Ishikawa (cell line): ENCODE results near the gene SSUH2.

Source experiments
- CEBPB ChIP-seq: IDR thresholded peaks from 2 replicates; pipeline ENCODE4 v1.6.1; 2012
- CREB1 ChIP-seq: IDR thresholded peaks from 2 replicates; pipeline ENCODE4 v1.6.1; 2012; ENCODE audit warnings: low read depth
- EGR1 ChIP-seq: IDR thresholded peaks from 2 replicates; pipeline ENCODE4 v1.6.1; 2012
- EP300 ChIP-seq: IDR thresholded peaks from 2 replicates; pipeline ENCODE4 v1.6.1; 2012; ENCODE audit warnings: borderline replicate concordance
- FOXM1 ChIP-seq: IDR thresholded peaks from 2 replicates; pipeline ENCODE4 v1.6.1; 2012; ENCODE audit warnings: low read depth, borderline replicate concordance
- MAX ChIP-seq: IDR thresholded peaks from 2 replicates; pipeline ENCODE4 v1.6.1; 2012
- NFIC ChIP-seq: IDR thresholded peaks from 2 replicates; pipeline ENCODE4 v1.6.1; 2012
- RAD21 ChIP-seq: IDR thresholded peaks from 2 replicates; pipeline ENCODE4 v1.6.1; 2012; ENCODE audit warnings: low read depth
- REST ChIP-seq: IDR thresholded peaks from 2 replicates; pipeline ENCODE4 v1.6.1; 2012; ENCODE audit warnings: low read depth, mild to moderate bottlenecking
- TAF1 ChIP-seq: IDR thresholded peaks from 2 replicates; pipeline ENCODE4 v1.6.1; 2012; ENCODE audit warnings: low read depth, mild to moderate bottlenecking
- TCF12 ChIP-seq: IDR thresholded peaks from 2 replicates; pipeline ENCODE4 v1.6.1; 2012; ENCODE audit warnings: low read depth
- TEAD4 ChIP-seq: IDR thresholded peaks from 2 replicates; pipeline ENCODE4 v1.6.1; 2012
- USF1 ChIP-seq: IDR thresholded peaks from 2 replicates; pipeline ENCODE4 v1.6.1; 2012
- YY1 ChIP-seq: IDR thresholded peaks from 2 replicates; pipeline ENCODE4 v1.6.1; 2012; ENCODE audit warnings: low read depth
- ZBTB7A ChIP-seq: IDR thresholded peaks from 2 replicates; pipeline ENCODE4 v1.6.1; 2012; ENCODE audit warnings: low read depth

SSUH2 gene

GRCh38 chr3:8644748-8645390, at the start of gene SSUH2:
TSS of gene SSUH2 (minus strand) at chr3:8644798. CDS start at chr3:8644758, 40 bp downstream.
- no peak for TF ChIP-seq USF1
- no peak for TF ChIP-seq EGR1
- no peak for TF ChIP-seq ZBTB7A
- TF ChIP-seq RAD21: no peak
- no peak for TF ChIP-seq TCF12
- no peak for TF ChIP-seq EP300
- TF ChIP-seq CREB1: no peak
- no peak for TF ChIP-seq YY1
- no peak for TF ChIP-seq CEBPB
- no peak for TF ChIP-seq MAX
- no peak for TF ChIP-seq TEAD4
- TF ChIP-seq NFIC: no peak
- TF ChIP-seq FOXM1: no peak

GRCh38 chr3:8681349-8681748, 36.8 kb upstream of the SSUH2 start:
- no peak for TF ChIP-seq CREB1
- no peak for TF ChIP-seq EP300
- no peak for TF ChIP-seq TAF1
- TF ChIP-seq TCF12: no peak
- no peak for TF ChIP-seq USF1
- TF ChIP-seq ZBTB7A: no peak
- TF ChIP-seq CEBPB: no peak
- TF ChIP-seq EGR1: no peak
- TF ChIP-seq MAX: no peak
- no peak for TF ChIP-seq TEAD4
- no peak for TF ChIP-seq NFIC
- no peak for TF ChIP-seq REST
- no peak for TF ChIP-seq YY1

- TF ChIP-seq CEBPB (no peak), RAD21 (no peak), EP300 (no peak), EGR1 (no peak), TEAD4 (no peak), MAX (no peak), CREB1 (no peak), REST (no peak), USF1 (no peak), NFIC (no peak), FOXM1 (no peak), ZBTB7A (no peak), YY1 (no peak)
Measured at GRCh38 chr3:8678751-8679150, 34.2 kb upstream of the SSUH2 start.

- TF ChIP-seq RAD21: no peak
- TF ChIP-seq CEBPB: no peak
- no peak for TF ChIP-seq TEAD4
- no peak for TF ChIP-seq REST
- TF ChIP-seq ZBTB7A: no peak
- TF ChIP-seq TCF12: no peak
Measured at GRCh38 chr3:8673083-8673737, 28.6 kb upstream of the SSUH2 start.
